SK-N-SH (cell line): ENCODE measurements around the gene DRG1. TPM values are rescaled to one million over a fixed set of nuclear protein-coding genes. Genes with fewer than 3 reads are reported as not detected.

ENCODE experiments used
- CTCF ChIA-PET: fragments of 300-600, 350-600 bp; formaldehyde crosslinking; extraction: SDS; loops from one replicate; lab custom pipeline; 2021; lab: Yijun Ruan, JAX
- POLR2A ChIA-PET: fragments of 350-600 bp; sonication (Branson Sonifier 250); formaldehyde crosslinking; extraction: SDS; loops from one replicate; lab custom pipeline; 2020; ENCODE audit warnings: antibody characterized with exemption, inconsistent platforms; lab: Yijun Ruan, JAX
- DNase-seq: peaks from one replicate; pipeline ENCODE4 v3.0.0; 2012
- H2AFZ ChIP-seq: fragments of 200-600 bp; sonication (generic); 2 replicates; pipeline ENCODE4 v1.8.1; 2016; ENCODE audit warnings: antibody characterized with exemption, mild to moderate bottlenecking, low read depth
- H3F3A ChIP-seq: fragments of 200-600 bp; sonication (generic); replicated peaks from 2 replicates; pipeline ENCODE3; 2016; ENCODE audit warnings: antibody characterized with exemption, mild to moderate bottlenecking; ENCODE audit not compliant: insufficient read depth
- H3K27ac ChIP-seq, 2 experiments: fragments of 200-500 bp in 1 of 2; fragments of 200-600 bp in 1 of 2; sonication (Bioruptor generic) in 1 of 2; sonication (generic), shearing (Covaris generic) in 1 of 2; 2 replicates each; pipeline versions ENCODE4 v1.5.1 to v1.6.1; 2014 to 2016; ENCODE audit warnings: low read depth in 2 of 2, inconsistent platforms in 1 of 2, low read length in 1 of 2, mild to moderate bottlenecking in 1 of 2, mixed read lengths in 1 of 2
- H3K27me3 ChIP-seq: fragments of 200-600 bp; sonication (generic), shearing (Covaris generic); 2 replicates; pipeline ENCODE4 v1.6.1; 2016; ENCODE audit warnings: mixed run types; ENCODE audit not compliant: insufficient read depth
- H3K36me3 ChIP-seq, 2 experiments: fragments of 200-500 bp in 1 of 2; fragments of 200-600 bp in 1 of 2; sonication (Bioruptor generic) in 1 of 2; sonication (generic) in 1 of 2; replicated peaks in 1 of 2; 2 replicates each; pipeline versions ENCODE3 to v1.5.1; 2014 to 2016; ENCODE audit warnings: low read length in 1 of 2, mild to moderate bottlenecking in 1 of 2; ENCODE audit not compliant: insufficient read depth in 2 of 2, control insufficient read depth in 1 of 2
- H3K4me1 ChIP-seq, 2 experiments: fragments of 200-500 bp in 1 of 2; fragments of 200-600 bp in 1 of 2; sonication (Bioruptor generic) in 1 of 2; sonication (generic), shearing (Covaris generic) in 1 of 2; 2 replicates each; pipeline versions ENCODE4 v1.5.1 to v1.6.1; 2014 to 2016; ENCODE audit warnings: low read depth in 1 of 2, low read length in 1 of 2, mixed run types in 1 of 2; ENCODE audit not compliant: insufficient read depth in 2 of 2, control insufficient read depth in 1 of 2
- H3K4me2 ChIP-seq: fragments of 200-600 bp; sonication (generic), shearing (Covaris generic); 2 replicates; pipeline ENCODE4 v1.6.1; 2017; ENCODE audit warnings: mixed run types
- H3K4me3 ChIP-seq, 2 experiments: fragments of 200-500 bp in 1 of 2; fragments of 200-600 bp in 1 of 2; sonication (Bioruptor generic) in 1 of 2; sonication (generic), shearing (Covaris generic) in 1 of 2; 2 replicates each; pipeline versions ENCODE4 v1.5.1 to v1.8.1; 2014 to 2016; ENCODE audit warnings: low read depth in 2 of 2, inconsistent platforms in 1 of 2, low read length in 1 of 2, mild to moderate bottlenecking in 1 of 2, mixed read lengths in 1 of 2, moderate library complexity in 1 of 2
- H3K79me2 ChIP-seq: fragments of 200-600 bp; sonication (generic); 2 replicates; pipeline ENCODE4 v1.8.1; 2017; ENCODE audit warnings: mild to moderate bottlenecking; ENCODE audit not compliant: insufficient read depth
- H3K9ac ChIP-seq: fragments of 200-600 bp; sonication (generic); 2 replicates; pipeline ENCODE4 v1.6.1; 2017; ENCODE audit warnings: mixed run types
- H3K9me2 ChIP-seq: fragments of 200-600 bp; sonication (generic); 2 replicates; pipeline ENCODE4 v1.6.1; 2017; ENCODE audit warnings: mixed run types
- H3K9me3 ChIP-seq: fragments of 200-600 bp; sonication (generic); 2 replicates; pipeline ENCODE4 v1.6.1; 2017; ENCODE audit warnings: mixed run types, mild to moderate bottlenecking, moderate library complexity
- H4K20me1 ChIP-seq: fragments of 200-600 bp; sonication (generic); 2 replicates; pipeline ENCODE4 v1.6.1; 2017; ENCODE audit warnings: mild to moderate bottlenecking, mixed run types; ENCODE audit not compliant: insufficient read depth
- ELF1 ChIP-seq: IDR thresholded peaks from 2 replicates; pipeline ENCODE4 v1.4.0; 2012
- EP300 ChIP-seq, 2 experiments: IDR thresholded peaks; 2 replicates each; pipeline versions ENCODE4 v1.4.0 to v1.6.1; 2012; ENCODE audit warnings: borderline replicate concordance in 1 of 2, low read depth in 1 of 2, low read length in 1 of 2
- NFIC ChIP-seq: IDR thresholded peaks from 2 replicates; pipeline ENCODE4 v1.4.0; 2012; ENCODE audit warnings: borderline replicate concordance
- RXRA ChIP-seq: IDR thresholded peaks from 2 replicates; pipeline ENCODE4 v1.4.0; 2012; ENCODE audit warnings: low read depth, mild to moderate bottlenecking, borderline replicate concordance
- SIN3A ChIP-seq: IDR thresholded peaks from 2 replicates; pipeline ENCODE4 v1.6.1; 2012; ENCODE audit warnings: low read depth, mild to moderate bottlenecking, low read length, moderate library complexity, borderline replicate concordance
- TAF1 ChIP-seq: IDR thresholded peaks from 2 replicates; pipeline ENCODE4 v1.6.1; 2012; ENCODE audit warnings: low read depth, mild to moderate bottlenecking, low read length, moderate library complexity, borderline replicate concordance
- TEAD4 ChIP-seq: IDR thresholded peaks from 2 replicates; pipeline ENCODE4 v1.4.0; 2012; ENCODE audit warnings: mild to moderate bottlenecking, borderline replicate concordance; ENCODE audit not compliant: insufficient read depth
- WGBS: methylation state at CpG from one replicate; pipeline ENCODE4 v1.1.6; 2017; ENCODE audit warnings: low lambda C conversion rate; 5-methylcytosine and 5-hydroxymethylcytosine counted together
- polyA plus RNA-seq, 3 experiments: library from polyadenylated mRNA; depleted of rRNA; stranded (reverse); fragments of >200 nt; gene quantifications; 2 replicates each; pipeline ENCODE4 v1.2.3, GENCODE V29; 2012
- TF ChIP-seq, protein P1 (sequence below): IDR thresholded peaks from 2 replicates; pipeline ENCODE4; 2012
- TF ChIP-seq, protein P2 (sequence below): fragments of 150-350 bp; IDR thresholded peaks from 2 replicates; pipeline ENCODE4 v1.6.1; 2016; ENCODE audit warnings: mild to moderate bottlenecking, low read depth, low read length
- TF ChIP-seq, protein P3 (sequence below): IDR thresholded peaks from 2 replicates; pipeline ENCODE4 v1.4.0; 2012; ENCODE audit warnings: low read depth
- TF ChIP-seq, protein P4 (sequence below): IDR thresholded peaks from 2 replicates; pipeline ENCODE4 v1.4.0; 2012; ENCODE audit warnings: low read depth, borderline replicate concordance

The DRG1 gene
- polyA plus RNA-seq, 1 of the 3 experiments (the other 2 are of a cell fraction): 56.3 TPM

DNA sequence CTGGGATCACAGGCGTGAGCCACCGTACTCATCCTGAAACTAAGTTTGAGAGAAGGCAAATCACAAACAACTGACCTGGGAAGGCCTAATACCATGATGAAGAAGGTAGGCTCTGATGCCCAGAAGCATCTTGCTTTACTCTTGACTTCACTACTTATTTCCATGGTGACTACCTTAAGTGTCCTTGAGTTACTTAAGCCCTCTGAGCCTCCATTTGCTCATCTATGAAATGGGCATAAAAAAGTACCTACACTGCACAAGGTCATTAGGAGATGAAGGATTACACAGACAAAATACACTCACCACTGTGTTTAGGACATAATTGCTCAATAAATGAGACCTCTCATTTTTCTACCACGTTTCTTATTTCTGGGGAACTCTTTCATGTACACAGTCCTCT is 62.3 kb downstream of the DRG1 start (continued):
- TF ChIP-seq, protein P1, sequence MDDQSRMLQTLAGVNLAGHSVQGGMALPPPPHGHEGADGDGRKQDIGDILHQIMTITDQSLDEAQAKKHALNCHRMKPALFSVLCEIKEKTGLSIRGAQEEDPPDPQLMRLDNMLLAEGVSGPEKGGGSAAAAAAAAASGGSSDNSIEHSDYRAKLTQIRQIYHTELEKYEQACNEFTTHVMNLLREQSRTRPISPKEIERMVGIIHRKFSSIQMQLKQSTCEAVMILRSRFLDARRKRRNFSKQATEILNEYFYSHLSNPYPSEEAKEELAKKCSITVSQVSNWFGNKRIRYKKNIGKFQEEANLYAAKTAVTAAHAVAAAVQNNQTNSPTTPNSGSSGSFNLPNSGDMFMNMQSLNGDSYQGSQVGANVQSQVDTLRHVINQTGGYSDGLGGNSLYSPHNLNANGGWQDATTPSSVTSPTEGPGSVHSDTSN: no peak
- TF ChIP-seq, protein P2, sequence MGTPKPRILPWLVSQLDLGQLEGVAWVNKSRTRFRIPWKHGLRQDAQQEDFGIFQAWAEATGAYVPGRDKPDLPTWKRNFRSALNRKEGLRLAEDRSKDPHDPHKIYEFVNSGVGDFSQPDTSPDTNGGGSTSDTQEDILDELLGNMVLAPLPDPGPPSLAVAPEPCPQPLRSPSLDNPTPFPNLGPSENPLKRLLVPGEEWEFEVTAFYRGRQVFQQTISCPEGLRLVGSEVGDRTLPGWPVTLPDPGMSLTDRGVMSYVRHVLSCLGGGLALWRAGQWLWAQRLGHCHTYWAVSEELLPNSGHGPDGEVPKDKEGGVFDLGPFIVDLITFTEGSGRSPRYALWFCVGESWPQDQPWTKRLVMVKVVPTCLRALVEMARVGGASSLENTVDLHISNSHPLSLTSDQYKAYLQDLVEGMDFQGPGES: no peak

DNA sequence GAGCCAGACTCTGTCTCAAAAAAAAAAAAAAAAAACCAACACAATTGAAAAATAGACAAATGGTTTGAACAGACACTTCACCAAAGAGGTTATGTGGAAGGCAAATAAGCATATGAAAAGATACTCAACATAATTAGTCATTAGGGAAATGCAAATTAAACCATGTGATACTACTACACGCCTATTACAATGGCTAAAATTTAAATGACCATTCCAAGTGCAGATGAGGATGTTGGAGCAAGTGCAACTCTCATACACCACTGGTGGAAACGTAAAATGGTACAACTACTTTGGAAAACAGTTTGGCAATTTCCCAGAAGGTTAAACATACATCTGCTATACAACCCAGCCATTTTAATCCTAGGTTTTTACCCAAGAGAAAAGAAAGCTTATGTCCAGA is 65.9 kb downstream of the DRG1 start:
- CTCF ChIA-PET: interaction anchor here (4.3 kb wide), 1 partner anchor 14 kb away, joined by 20 read pairs; no protein-coding TSS in a partner anchor

DNA sequence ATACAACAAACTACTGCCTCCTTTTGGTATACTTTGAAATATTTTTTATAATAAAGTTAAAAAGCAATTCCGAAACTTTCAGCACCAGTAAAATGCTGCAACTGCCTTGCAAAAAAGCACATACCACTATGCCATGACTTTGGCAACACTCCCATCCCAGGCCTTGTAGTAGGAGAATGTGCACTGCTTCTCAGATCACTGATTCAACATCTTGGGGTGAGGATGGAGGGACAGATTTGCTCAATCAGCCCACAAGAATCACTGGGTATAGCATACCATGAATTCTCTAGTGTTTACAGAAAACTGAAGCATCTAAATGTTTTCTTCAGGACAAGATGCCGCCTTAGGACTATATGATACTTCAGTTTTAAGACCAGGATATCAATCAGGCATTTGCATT is 75.3 kb downstream of the DRG1 start:
- Histone ChIP-seq H3K4me1 (no peaks in the 10 kb centered on the region), H3K27ac (no peak overlapping the region)
- TF ChIP-seq, protein P1: no peak
- TF ChIP-seq TAF1 (no peak), SIN3A (no peak), NFIC (no peak), RXRA (no peak)
- TF ChIP-seq, protein P3, sequence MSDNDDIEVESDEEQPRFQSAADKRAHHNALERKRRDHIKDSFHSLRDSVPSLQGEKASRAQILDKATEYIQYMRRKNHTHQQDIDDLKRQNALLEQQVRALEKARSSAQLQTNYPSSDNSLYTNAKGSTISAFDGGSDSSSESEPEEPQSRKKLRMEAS: no peak
- TF ChIP-seq, protein P4, sequence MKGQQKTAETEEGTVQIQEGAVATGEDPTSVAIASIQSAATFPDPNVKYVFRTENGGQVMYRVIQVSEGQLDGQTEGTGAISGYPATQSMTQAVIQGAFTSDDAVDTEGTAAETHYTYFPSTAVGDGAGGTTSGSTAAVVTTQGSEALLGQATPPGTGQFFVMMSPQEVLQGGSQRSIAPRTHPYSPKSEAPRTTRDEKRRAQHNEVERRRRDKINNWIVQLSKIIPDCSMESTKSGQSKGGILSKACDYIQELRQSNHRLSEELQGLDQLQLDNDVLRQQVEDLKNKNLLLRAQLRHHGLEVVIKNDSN: no peak

More for the DNA sequence above, 65.9 kb downstream of the DRG1 start:
- peaks cover 4% of the 10 kb centered on the region; the same call in 1 of the 2 replicates for H4K20me1 ChIP-seq
- POLR2A ChIA-PET: no interaction called here
- H3K4me2 ChIP-seq: no peak overlapping the region
- 90% methylated on average over 2 of the region's 2 CpGs for WGBS
- H3K79me2 ChIP-seq: peaks cover 27% of the 10 kb centered on the region
- no peak overlapping the region for H3K9ac ChIP-seq
- no peak overlapping the region for H2AFZ ChIP-seq
- H3K9me3 ChIP-seq: no peaks in the 10 kb centered on the region
- DNase-seq: no peak
- TF ChIP-seq EP300 (IDR thresholded peaks at IDR 0.05; ENCODE audit: borderline replicate concordance in 1 of 2, low read depth in 1 of 2, low read length in 1 of 2) (no peak), ELF1 (no peak), TEAD4 (no peak)
- peaks cover 47 to 48% of the 10 kb centered on the region in 2 experiments for H3K36me3 ChIP-seq
- H3F3A ChIP-seq: peaks cover 5% of the 10 kb centered on the region
- H3K27me3 ChIP-seq: no peaks in the 10 kb centered on the region
- no peaks in the 10 kb centered on the region for H3K4me1 ChIP-seq
- H3K27ac ChIP-seq: no peak overlapping the region
- no peak overlapping the region for H3K4me3 ChIP-seq
- H3K9me2 ChIP-seq: no peaks in the 10 kb centered on the region

More for the DNA sequence above, 75.3 kb downstream of the DRG1 start:
- DNase-seq: no peak
- 95% methylated on average over 2 of the region's 2 CpGs for WGBS
- Histone ChIP-seq H3F3A (no peaks in the 10 kb centered on the region), H2AFZ (no peak overlapping the region), H3K4me3 (no peak overlapping the region), H4K20me1 (peaks cover 36% of the 10 kb centered on the region), H3K4me2 (no peak overlapping the region), H3K9me2 (no peaks in the 10 kb centered on the region), H3K36me3 (peaks cover 8 to 34% of the 10 kb centered on the region in 2 experiments), H3K27me3 (no peaks in the 10 kb centered on the region), H3K79me2 (peaks cover 85% of the 10 kb centered on the region), H3K9me3 (no peaks in the 10 kb centered on the region), H3K9ac (no peak overlapping the region)
- ChIA-PET POLR2A (no interaction called here), CTCF (no interaction called here)
